Measurements from ENCODE around the gene AKR1D1. TPM values are rescaled to one million over a fixed set of nuclear protein-coding genes. Genes with fewer than 3 reads are reported as not detected.
A peak's percentile ranks its signal among the peaks of the same experiment; 100 is the strongest.

AKR1D1 gene
- total and polyA plus RNA-seq, 2 of the 13 experiments (the other 11 are each of a cell fraction or from before 2014, with no cell fraction given) = 6.9 to 37.0 TPM

DNA sequence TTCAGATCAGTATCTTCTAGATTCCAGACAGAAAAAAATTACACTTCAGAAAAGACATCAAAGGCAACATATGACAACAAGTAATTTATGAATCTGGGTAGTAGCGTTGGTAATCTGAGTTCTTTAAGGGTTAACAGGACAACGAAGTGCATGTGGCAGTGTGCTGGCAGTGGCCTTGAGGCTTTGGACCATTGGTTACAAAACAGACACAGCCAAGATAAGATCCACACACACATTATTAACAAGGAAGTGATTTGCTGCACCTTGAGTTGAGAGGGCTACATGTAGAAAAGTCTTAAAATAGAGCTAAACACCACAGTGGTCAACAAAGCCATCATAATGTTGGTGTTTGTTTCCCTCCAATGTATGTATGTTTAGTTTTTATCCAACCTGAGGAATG is 40.6 kb downstream of the AKR1D1 start (continued):
- TF ChIP-seq, protein P1, sequence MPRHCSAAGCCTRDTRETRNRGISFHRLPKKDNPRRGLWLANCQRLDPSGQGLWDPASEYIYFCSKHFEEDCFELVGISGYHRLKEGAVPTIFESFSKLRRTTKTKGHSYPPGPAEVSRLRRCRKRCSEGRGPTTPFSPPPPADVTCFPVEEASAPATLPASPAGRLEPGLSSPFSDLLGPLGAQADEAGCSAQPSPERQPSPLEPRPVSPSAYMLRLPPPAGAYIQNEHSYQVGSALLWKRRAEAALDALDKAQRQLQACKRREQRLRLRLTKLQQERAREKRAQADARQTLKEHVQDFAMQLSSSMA (CRISPR knock-in tag; IDR thresholded peaks at IDR 0.05) = no peak
- TF ChIP-seq FOXP1 (IDR thresholded peaks at IDR 0.05) = no peak
- peak; percentile 39; the same call in 1 of the 2 replicates for TF ChIP-seq FOXP1 (CRISPR knock-in tag; IDR thresholded peaks at IDR 0.05)
- TF ChIP-seq DNMT3B (CRISPR knock-in tag; conservative IDR thresholded peaks at IDR 0.05) = no peak
- TF ChIP-seq ZNF510 (CRISPR knock-in tag; IDR thresholded peaks at IDR 0.05; ENCODE audit: low read depth) = no peak
- TF ChIP-seq ZNF792 (CRISPR knock-in tag; IDR thresholded peaks at IDR 0.05) = peak; percentile 69; the same call in 1 of the 2 replicates
- no peak for TF ChIP-seq TBL1XR1 (IDR thresholded peaks at IDR 0.05; ENCODE audit: borderline replicate concordance, low read length, partially characterized antibody)
- TF ChIP-seq MYNN (CRISPR knock-in tag; IDR thresholded peaks at IDR 0.05; ENCODE audit: low read depth) = no peak
- TF ChIP-seq, protein P2, sequence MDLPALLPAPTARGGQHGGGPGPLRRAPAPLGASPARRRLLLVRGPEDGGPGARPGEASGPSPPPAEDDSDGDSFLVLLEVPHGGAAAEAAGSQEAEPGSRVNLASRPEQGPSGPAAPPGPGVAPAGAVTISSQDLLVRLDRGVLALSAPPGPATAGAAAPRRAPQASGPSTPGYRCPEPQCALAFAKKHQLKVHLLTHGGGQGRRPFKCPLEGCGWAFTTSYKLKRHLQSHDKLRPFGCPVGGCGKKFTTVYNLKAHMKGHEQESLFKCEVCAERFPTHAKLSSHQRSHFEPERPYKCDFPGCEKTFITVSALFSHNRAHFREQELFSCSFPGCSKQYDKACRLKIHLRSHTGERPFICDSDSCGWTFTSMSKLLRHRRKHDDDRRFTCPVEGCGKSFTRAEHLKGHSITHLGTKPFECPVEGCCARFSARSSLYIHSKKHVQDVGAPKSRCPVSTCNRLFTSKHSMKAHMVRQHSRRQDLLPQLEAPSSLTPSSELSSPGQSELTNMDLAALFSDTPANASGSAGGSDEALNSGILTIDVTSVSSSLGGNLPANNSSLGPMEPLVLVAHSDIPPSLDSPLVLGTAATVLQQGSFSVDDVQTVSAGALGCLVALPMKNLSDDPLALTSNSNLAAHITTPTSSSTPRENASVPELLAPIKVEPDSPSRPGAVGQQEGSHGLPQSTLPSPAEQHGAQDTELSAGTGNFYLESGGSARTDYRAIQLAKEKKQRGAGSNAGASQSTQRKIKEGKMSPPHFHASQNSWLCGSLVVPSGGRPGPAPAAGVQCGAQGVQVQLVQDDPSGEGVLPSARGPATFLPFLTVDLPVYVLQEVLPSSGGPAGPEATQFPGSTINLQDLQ (CRISPR knock-in tag; IDR thresholded peaks at IDR 0.05) = no peak
- no peak for TF ChIP-seq FOXA1 (IDR thresholded peaks at IDR 0.05)
- peak; percentile 43; the same call in 1 of the 2 replicates for TF ChIP-seq FOXA1 (CRISPR knock-in tag; IDR thresholded peaks at IDR 0.05)
- TF ChIP-seq MXD4 (CRISPR knock-in tag; IDR thresholded peaks at IDR 0.05) = no peak
- no peak for TF ChIP-seq SP1 (IDR thresholded peaks at IDR 0.05)
- TF ChIP-seq SP1 (CRISPR knock-in tag; IDR thresholded peaks at IDR 0.05) = no peak
- TF ChIP-seq ZNF672 (CRISPR knock-in tag; IDR thresholded peaks at IDR 0.05) = no peak
- TF ChIP-seq MAFF (IDR thresholded peaks at IDR 0.05; ENCODE audit: low read depth, low read length) = no peak
- TF ChIP-seq, protein P3, sequence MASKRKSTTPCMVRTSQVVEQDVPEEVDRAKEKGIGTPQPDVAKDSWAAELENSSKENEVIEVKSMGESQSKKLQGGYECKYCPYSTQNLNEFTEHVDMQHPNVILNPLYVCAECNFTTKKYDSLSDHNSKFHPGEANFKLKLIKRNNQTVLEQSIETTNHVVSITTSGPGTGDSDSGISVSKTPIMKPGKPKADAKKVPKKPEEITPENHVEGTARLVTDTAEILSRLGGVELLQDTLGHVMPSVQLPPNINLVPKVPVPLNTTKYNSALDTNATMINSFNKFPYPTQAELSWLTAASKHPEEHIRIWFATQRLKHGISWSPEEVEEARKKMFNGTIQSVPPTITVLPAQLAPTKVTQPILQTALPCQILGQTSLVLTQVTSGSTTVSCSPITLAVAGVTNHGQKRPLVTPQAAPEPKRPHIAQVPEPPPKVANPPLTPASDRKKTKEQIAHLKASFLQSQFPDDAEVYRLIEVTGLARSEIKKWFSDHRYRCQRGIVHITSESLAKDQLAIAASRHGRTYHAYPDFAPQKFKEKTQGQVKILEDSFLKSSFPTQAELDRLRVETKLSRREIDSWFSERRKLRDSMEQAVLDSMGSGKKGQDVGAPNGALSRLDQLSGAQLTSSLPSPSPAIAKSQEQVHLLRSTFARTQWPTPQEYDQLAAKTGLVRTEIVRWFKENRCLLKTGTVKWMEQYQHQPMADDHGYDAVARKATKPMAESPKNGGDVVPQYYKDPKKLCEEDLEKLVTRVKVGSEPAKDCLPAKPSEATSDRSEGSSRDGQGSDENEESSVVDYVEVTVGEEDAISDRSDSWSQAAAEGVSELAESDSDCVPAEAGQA (IDR thresholded peaks at IDR 0.05; ENCODE audit: low read depth) = no peak
- TF ChIP-seq, protein P3 (CRISPR knock-in tag; IDR thresholded peaks at IDR 0.05; ENCODE audit: borderline replicate concordance) = no peak
- TF ChIP-seq ZNF143 (CRISPR knock-in tag; IDR thresholded peaks at IDR 0.05) = no peak
- TF ChIP-seq, protein P4, sequence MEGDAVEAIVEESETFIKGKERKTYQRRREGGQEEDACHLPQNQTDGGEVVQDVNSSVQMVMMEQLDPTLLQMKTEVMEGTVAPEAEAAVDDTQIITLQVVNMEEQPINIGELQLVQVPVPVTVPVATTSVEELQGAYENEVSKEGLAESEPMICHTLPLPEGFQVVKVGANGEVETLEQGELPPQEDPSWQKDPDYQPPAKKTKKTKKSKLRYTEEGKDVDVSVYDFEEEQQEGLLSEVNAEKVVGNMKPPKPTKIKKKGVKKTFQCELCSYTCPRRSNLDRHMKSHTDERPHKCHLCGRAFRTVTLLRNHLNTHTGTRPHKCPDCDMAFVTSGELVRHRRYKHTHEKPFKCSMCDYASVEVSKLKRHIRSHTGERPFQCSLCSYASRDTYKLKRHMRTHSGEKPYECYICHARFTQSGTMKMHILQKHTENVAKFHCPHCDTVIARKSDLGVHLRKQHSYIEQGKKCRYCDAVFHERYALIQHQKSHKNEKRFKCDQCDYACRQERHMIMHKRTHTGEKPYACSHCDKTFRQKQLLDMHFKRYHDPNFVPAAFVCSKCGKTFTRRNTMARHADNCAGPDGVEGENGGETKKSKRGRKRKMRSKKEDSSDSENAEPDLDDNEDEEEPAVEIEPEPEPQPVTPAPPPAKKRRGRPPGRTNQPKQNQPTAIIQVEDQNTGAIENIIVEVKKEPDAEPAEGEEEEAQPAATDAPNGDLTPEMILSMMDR (CRISPR knock-in tag; IDR thresholded peaks at IDR 0.05) = no peak
- TF ChIP-seq PPARG (CRISPR knock-in tag; conservative IDR thresholded peaks at IDR 0.05) = peak; percentile 23; the same call in 1 of the 2 replicates
- TF ChIP-seq, protein P5, sequence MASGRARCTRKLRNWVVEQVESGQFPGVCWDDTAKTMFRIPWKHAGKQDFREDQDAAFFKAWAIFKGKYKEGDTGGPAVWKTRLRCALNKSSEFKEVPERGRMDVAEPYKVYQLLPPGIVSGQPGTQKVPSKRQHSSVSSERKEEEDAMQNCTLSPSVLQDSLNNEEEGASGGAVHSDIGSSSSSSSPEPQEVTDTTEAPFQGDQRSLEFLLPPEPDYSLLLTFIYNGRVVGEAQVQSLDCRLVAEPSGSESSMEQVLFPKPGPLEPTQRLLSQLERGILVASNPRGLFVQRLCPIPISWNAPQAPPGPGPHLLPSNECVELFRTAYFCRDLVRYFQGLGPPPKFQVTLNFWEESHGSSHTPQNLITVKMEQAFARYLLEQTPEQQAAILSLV (CRISPR knock-in tag; IDR thresholded peaks at IDR 0.05; ENCODE audit: borderline replicate concordance) = no peak

Data from HepG2 (cell line).